OCI-LY7 (cell line): ENCODE results near the gene WDR70.

Experiments
- CTCF ChIP-seq: fragments of 200-600 bp; sonication (generic); conservative IDR thresholded peaks from 2 replicates; pipeline ENCODE4 v1.5.1; 2014; ENCODE audit warnings: mild to moderate bottlenecking, antibody characterized with exemption, low read length, moderate library complexity, mixed read lengths
- EZH2phosphoT487 ChIP-seq: fragments of 200-600 bp; sonication (generic); IDR thresholded peaks from 2 replicates; pipeline ENCODE4 v1.6.1; 2018; ENCODE audit warnings: low read depth, borderline replicate concordance, mild to moderate bottlenecking, mixed run types, antibody characterized with exemption, low read length, moderate library complexity, mixed read lengths

- TF ChIP-seq CTCF, result no peak
- no peak for TF ChIP-seq EZH2phosphoT487
Observed at GRCh38 chr5:37789991-37790390, 410.9 kb downstream of the WDR70 start.
